AG09319 (cell line): ENCODE results near the gene ASCL3.

ENCODE experiments used
- DNase-seq: peaks from one replicate; pipeline ENCODE4 v3.0.0-alpha.2; 2010; ENCODE audit warnings: low read depth; ENCODE audit errors: extremely low read depth
- CTCF ChIP-seq: IDR thresholded peaks from 2 replicates; pipeline ENCODE4 v1.5.1; 2011; ENCODE audit warnings: low read depth, mild to moderate bottlenecking, inconsistent platforms, low read length, moderate library complexity

ASCL3 gene

GRCh38 chr11:8930456-8931175, 12.2 kb downstream of the ASCL3 start:
- DNase-seq, result no peak
- TF ChIP-seq CTCF, result no peak

GRCh38 chr11:8928981-8929615, 13.7 kb downstream of the ASCL3 start:
- TF ChIP-seq CTCF, result no peak
- DNase-seq, result no peak

GRCh38 chr11:8928205-8928604, 14.6 kb downstream of the ASCL3 start:
- no peak for DNase-seq
- no peak for TF ChIP-seq CTCF

- no peak for DNase-seq
- TF ChIP-seq CTCF, result no peak
These were observed 15.6 kb downstream of the ASCL3 start for GRCh38 chr11:8927233-8927632.

- TF ChIP-seq CTCF, result no peak
- DNase-seq, result no peak
These were observed 16.6 kb downstream of the ASCL3 start for GRCh38 chr11:8926236-8926635.

GRCh38 chr11:8925711-8926110, 17.1 kb downstream of the ASCL3 start:
- TF ChIP-seq CTCF, result no peak
- DNase-seq, result no peak

GRCh38 chr11:8922691-8923090, 20.1 kb downstream of the ASCL3 start:
- TF ChIP-seq CTCF, result no peak
- no peak for DNase-seq
